ENCODE data around the gene FAM168B. TPM values are rescaled to one million over a fixed set of nuclear protein-coding genes. Genes with fewer than 3 reads are reported as not detected.

FAM168B gene
- total and polyA plus RNA-seq, 2 of the 13 experiments (the other 11 are each of a cell fraction or from before 2014, with no cell fraction given) = 64.5 to 113 TPM

- TF ChIP-seq ZHX2 (IDR thresholded peaks at IDR 0.05; ENCODE audit: low read depth) (no peak), ZHX2 (CRISPR knock-in tag; IDR thresholded peaks at IDR 0.05; ENCODE audit: borderline replicate concordance) (no peak), HNF1A (IDR thresholded peaks at IDR 0.05; ENCODE audit: low read depth) (no peak), HNF1A (CRISPR knock-in tag; IDR thresholded peaks at IDR 0.05; ENCODE audit: borderline replicate concordance) (0 out of 2 replicates have a peak, but pooled peaks have one; percentile 13), AKNA (CRISPR knock-in tag; IDR thresholded peaks at IDR 0.05; ENCODE audit: borderline replicate concordance) (no peak), HOXA7 (CRISPR knock-in tag; IDR thresholded peaks at IDR 0.05) (no peak), IRF9 (CRISPR knock-in tag; IDR thresholded peaks at IDR 0.05; ENCODE audit: borderline replicate concordance) (no peak), EP300 (IDR thresholded peaks at IDR 0.05; ENCODE audit: low read depth in 2 of 2, low read length in 2 of 2) (no peak), EP300 (CRISPR knock-in tag; IDR thresholded peaks at IDR 0.05; ENCODE audit: borderline replicate concordance) (no peak), FLYWCH1 (CRISPR knock-in tag; IDR thresholded peaks at IDR 0.05) (no peak), ZNF547 (CRISPR knock-in tag; IDR thresholded peaks at IDR 0.05) (no peak)
Measured at GRCh38 chr2:131046028-131046917, 47.0 kb downstream of the FAM168B start (continued).

Data from HepG2 (cell line).